ACHN (cell line): Measurements from ENCODE around the gene BICRA.
A peak's percentile ranks its signal among the peaks of the same experiment; 100 is the strongest.
"Not testable (repeated sequence)": the region's sequence is repeated elsewhere in the genome, so short reads cannot be mapped to it uniquely, and the experiment has no call there.

Experiments used
- DNase-seq: peaks from one replicate; pipeline ENCODE4 v3.0.0-alpha.2; 2015
- in situ Hi-C: cut with HindIII; loops from 2 replicates; pipeline ENCODE4 v1.10.0; 2017; ENCODE audit warnings: low sequenced_read_pairs, low pct_ligation_motif_present, low pct_unique_long_range_greater_than_20kb

BICRA gene

GRCh38 chr19:47608969-47609905 is at the start of gene BICRA:
Gene BICRA (plus strand): TSS chr19:47609134. CDS start chr19:47673575, 64,441 bp downstream.
- in situ Hi-C loops, result no loop called here
- DNase-seq, result peak; percentile 78

- in situ Hi-C loops, result no loop called here
- DNase-seq, result no peak
Measured at GRCh38 chr19:47560999-47561398, 47.9 kb upstream of the BICRA start.

DNA sequence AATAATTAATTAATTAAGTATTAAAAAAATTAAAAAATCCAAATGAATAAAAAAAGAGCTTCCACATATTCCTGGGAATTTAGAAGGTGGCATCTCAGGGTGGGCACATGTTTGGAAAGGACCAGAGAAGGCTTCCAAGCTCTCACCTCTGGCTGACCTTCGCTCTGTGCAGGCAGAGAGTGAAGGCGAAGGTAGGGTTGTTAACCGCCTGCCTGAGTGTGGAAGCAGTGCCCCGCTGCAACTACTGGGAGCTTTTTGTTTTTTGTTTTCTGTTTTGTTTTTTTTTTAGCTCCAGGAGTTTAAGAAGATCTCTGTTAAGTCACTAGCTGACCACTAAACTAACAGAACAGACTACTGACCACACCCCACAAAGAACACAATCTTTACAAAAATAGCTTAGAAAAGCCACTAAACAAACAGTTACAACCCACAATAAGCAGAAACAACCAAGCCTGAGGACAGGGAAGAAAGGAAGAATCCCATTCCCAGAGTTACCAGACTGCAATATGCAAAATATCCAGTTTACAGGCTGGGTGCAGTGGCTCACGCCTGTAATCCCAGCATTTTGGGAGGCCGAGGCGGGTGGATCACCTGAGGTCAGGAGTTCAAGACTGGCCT is 47.4 kb upstream of the BICRA start:
- DNase-seq, result no peak
- in situ Hi-C loops, result no loop called here

GRCh38 chr19:47564081-47564480 is 44.9 kb upstream of the BICRA start:
- no peak for DNase-seq

GRCh38 chr19:47569331-47569730 is 39.6 kb upstream of the BICRA start:
- no peak for DNase-seq
- in situ Hi-C loops, result no loop called here

More at GRCh38 chr19:47564081-47564480, 44.9 kb upstream of the BICRA start:
- in situ Hi-C loops, result no loop called here

DNA sequence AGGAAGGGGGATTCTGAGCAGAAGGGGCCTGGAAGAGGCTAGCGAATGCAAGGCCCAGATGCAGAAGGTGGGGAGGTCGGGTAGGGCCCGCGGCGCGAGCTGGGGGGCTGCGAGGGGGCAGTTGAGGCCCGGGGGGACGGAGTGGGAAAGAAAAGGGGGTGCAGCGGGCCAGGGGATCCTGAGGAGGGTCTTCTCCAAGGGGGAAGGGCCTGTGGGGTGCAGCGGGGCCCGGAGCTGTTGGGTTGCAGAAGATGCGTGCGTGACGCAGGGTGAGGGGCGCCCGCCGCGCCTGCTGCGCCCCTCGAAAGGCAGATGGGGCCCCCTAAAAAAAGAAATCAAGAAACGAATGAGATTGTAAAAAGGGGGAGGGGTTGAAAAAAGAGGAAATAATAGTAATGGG is 36.3 kb upstream of the BICRA start:
- no peak for DNase-seq
- in situ Hi-C loops, result no loop called here

- DNase-seq, result no peak
- in situ Hi-C loops, result no loop called here
Measured at GRCh38 chr19:47573071-47574026, 35.6 kb upstream of the BICRA start, which contains the start of gene ZNF541. Gene ZNF541 (minus strand): TSS chr19:47573148. CDS start chr19:47555856, 17,292 bp downstream.

DNA sequence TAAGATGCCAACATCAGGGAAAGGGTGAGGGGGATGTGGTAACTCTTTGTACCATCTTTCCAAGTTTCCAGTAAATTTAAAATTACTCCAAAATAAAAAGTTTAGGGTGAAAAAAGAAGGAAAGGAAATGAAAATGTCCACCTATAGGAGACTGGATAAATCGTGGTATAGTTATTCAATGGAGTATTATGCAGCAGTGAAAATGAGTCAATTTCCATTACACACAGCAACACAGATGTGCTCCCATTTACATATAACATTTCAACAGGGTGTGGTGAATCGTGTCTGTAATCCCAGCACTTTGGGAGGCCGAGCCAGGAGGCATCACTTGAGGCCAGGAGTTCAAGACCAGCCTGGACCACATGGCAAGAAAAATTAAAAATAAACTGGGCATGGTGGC is 28.5 kb upstream of the BICRA start:
- in situ Hi-C loops, result no loop called here
- DNase-seq, result no peak

GRCh38 chr19:47581605-47582319 is 27.2 kb upstream of the BICRA start:
- DNase-seq, result no peak
- in situ Hi-C loops, result no loop called here

- DNase-seq, result no peak
Measured at GRCh38 chr19:47582320-47582909, 26.5 kb upstream of the BICRA start.

DNA sequence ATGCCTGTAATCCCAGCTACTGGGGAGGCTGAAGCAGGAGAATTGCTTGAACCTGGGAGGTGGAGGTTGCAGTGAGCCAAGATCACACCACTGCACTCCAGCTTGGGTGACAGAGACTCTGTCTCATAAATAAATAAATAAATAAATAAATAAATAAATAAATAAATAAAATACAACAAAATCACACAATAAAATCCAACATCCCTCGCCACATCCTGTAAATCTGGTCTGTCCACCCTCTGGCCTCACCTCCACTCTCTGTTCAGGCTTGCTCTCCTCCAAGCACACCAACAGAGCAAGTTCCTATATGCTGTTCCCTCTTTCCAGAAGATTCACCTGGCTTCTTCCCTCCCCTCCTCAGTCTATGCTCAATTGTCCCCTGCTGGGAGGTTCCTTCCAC is 25.8 kb upstream of the BICRA start:
- in situ Hi-C loops, DNase-seq: not testable (repeated sequence)

More at GRCh38 chr19:47582320-47582909, 26.5 kb upstream of the BICRA start:
- in situ Hi-C loops, result no loop called here

- in situ Hi-C loops, result no loop called here
- no peak for DNase-seq
Measured at GRCh38 chr19:47587295-47587694, 21.6 kb upstream of the BICRA start.

DNA sequence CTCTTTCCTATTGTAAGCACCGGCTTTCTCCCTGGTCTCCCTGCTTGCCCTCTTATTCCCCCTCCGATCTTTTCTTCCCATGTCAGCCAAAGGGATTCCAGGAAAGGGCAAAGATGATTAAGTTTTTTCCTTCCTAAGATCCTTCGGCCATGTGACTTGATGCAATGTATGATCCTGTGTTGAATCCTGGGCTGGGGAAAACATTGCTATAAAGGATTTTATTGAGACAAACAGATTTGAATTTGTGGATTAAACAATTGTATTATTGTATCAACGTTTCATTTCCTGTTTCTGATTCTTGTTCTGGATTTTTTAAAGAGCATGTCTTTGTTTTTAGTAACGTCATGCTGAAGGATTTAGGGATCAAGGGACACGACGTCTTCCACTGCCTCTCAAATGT is 19.1 kb upstream of the BICRA start:
- no peak for DNase-seq
- in situ Hi-C loops, result no loop called here

GRCh38 chr19:47593860-47594259 is 15.1 kb upstream of the BICRA start:
- DNase-seq, result no peak
- in situ Hi-C loops, result no loop called here

GRCh38 chr19:47595944-47596343 is 13.0 kb upstream of the BICRA start:
- in situ Hi-C loops, result no loop called here
- no peak for DNase-seq

- DNase-seq, result peak; percentile 92
- in situ Hi-C loops, result no loop called here
Measured at GRCh38 chr19:47598407-47599349, 10.3 kb upstream of the BICRA start.
